Measurements from ENCODE around the gene PRKCQ. TPM values are rescaled to one million over a fixed set of nuclear protein-coding genes. Genes with fewer than 3 reads are reported as not detected.

Gene PRKCQ
- polyA plus RNA-seq, 1 donor (not counting 4 experiments of a cell fraction or from before 2014, with no cell fraction given) = 7.5 TPM

GRCh38 chr10:6580279-6581029, 378 bp upstream of the PRKCQ start:
- no peaks in the 10 kb centered on the region for H3K27me3 ChIP-seq (ENCODE audit: control insufficient read depth, extremely low read depth, insufficient read depth, low read length)
- dilution Hi-C loops (cut with MboI; ENCODE audit: extremely low pct_ligation_motif_present, low sequenced_read_pairs) = no loop called here
- peaks cover 0 to 10% of the 10 kb centered on the region in 2 experiments for H3K36me3 ChIP-seq (ENCODE audit: control insufficient read depth in 2 of 2, extremely low read depth in 1 of 2, insufficient read depth in 2 of 2, low read length in 2 of 2)
- H3K4me3 ChIP-seq (ENCODE audit: control insufficient read depth in 2 of 3, extremely low read depth in 1 of 3, insufficient read depth in 2 of 3, low read depth in 1 of 3, low read length in 3 of 3) = peak overlapping the region; percentile 52 to 81 (median 75)
- H3K79me2 ChIP-seq (ENCODE audit: control insufficient read depth, insufficient read depth, low read length) = peaks cover 2% of the 10 kb centered on the region
- H3K9me1 ChIP-seq (ENCODE audit: control insufficient read depth, extremely low read depth, insufficient read depth, low read length) = no peaks in the 10 kb centered on the region
- no peaks in the 10 kb centered on the region for H3K9me3 ChIP-seq (ENCODE audit: control insufficient read depth, low read depth, low read length)
- H4K20me1 ChIP-seq (ENCODE audit: control insufficient read depth, extremely low read depth, insufficient read depth, low read length) = no peaks in the 10 kb centered on the region
- DNase-seq (ENCODE audit: low read depth, low spot score) (no peak), FAIRE-seq (peak; percentile 43)
- TF ChIP-seq EZH2 (IDR thresholded peaks at IDR 0.05; ENCODE audit: low read length) (no peak), CTCF (optimal IDR thresholded peaks at IDR 0.05 in 1 of 3, IDR thresholded peaks at IDR 0.05 in 1 of 3, conservative IDR thresholded peaks at IDR 0.05 in 1 of 3; ENCODE audit: extremely low read depth in 1 of 3, insufficient read depth in 2 of 3, low read length in 3 of 3) (peak in 2 of 3 experiments; percentile 50 to 62)
- H3K4me2 ChIP-seq (ENCODE audit: control insufficient read depth, extremely low read depth, insufficient read depth, low read depth, low read length) = peak overlapping the region; percentile 95
- H3K9ac ChIP-seq (ENCODE audit: control insufficient read depth, extremely low read depth, insufficient read depth, low read length) = peak overlapping the region; percentile 67
- peaks cover 10% of the 10 kb centered on the region for H3K4me1 ChIP-seq (ENCODE audit: control insufficient read depth, extremely low read depth, insufficient read depth, low read length)
- H2AFZ ChIP-seq (ENCODE audit: control insufficient read depth, low read length) = peak overlapping the region; percentile 56
- peak overlapping the region; percentile 37 for H3K27ac ChIP-seq (ENCODE audit: control insufficient read depth, insufficient read depth, low read length)

- Histone ChIP-seq H3K4me2 (ENCODE audit: control insufficient read depth, extremely low read depth, insufficient read depth, low read depth, low read length) (peak overlapping the region; percentile 80), H4K20me1 (ENCODE audit: control insufficient read depth, extremely low read depth, insufficient read depth, low read length) (no peaks in the 10 kb centered on the region), H3K79me2 (ENCODE audit: control insufficient read depth, insufficient read depth, low read length) (peaks cover 2% of the 10 kb centered on the region), H3K9me1 (ENCODE audit: control insufficient read depth, extremely low read depth, insufficient read depth, low read length) (no peaks in the 10 kb centered on the region), H3K36me3 (ENCODE audit: control insufficient read depth in 2 of 2, extremely low read depth in 1 of 2, insufficient read depth in 2 of 2, low read length in 2 of 2) (peaks cover 0 to 10% of the 10 kb centered on the region in 2 experiments), H3K4me1 (ENCODE audit: control insufficient read depth, extremely low read depth, insufficient read depth, low read length) (peaks cover 10% of the 10 kb centered on the region), H3K9me3 (ENCODE audit: control insufficient read depth, low read depth, low read length) (no peaks in the 10 kb centered on the region), H3K4me3 (ENCODE audit: control insufficient read depth in 2 of 3, extremely low read depth in 1 of 3, insufficient read depth in 2 of 3, low read depth in 1 of 3, low read length in 3 of 3) (peak overlapping the region; percentile 52 to 75 (median 70)), H3K9ac (ENCODE audit: control insufficient read depth, extremely low read depth, insufficient read depth, low read length) (peak overlapping the region; percentile 65), H2AFZ (ENCODE audit: control insufficient read depth, low read length) (peak overlapping the region; percentile 54), H3K27ac (ENCODE audit: control insufficient read depth, insufficient read depth, low read length) (no peak overlapping the region), H3K27me3 (ENCODE audit: control insufficient read depth, extremely low read depth, insufficient read depth, low read length) (no peaks in the 10 kb centered on the region)
- no peak for DNase-seq (ENCODE audit: low read depth, low spot score)
- dilution Hi-C loops (cut with MboI; ENCODE audit: extremely low pct_ligation_motif_present, low sequenced_read_pairs) = no loop called here
- no peak for FAIRE-seq
- TF ChIP-seq EZH2 (IDR thresholded peaks at IDR 0.05; ENCODE audit: low read length) = no peak
- no peak for TF ChIP-seq CTCF (optimal IDR thresholded peaks at IDR 0.05 in 1 of 3, IDR thresholded peaks at IDR 0.05 in 1 of 3, conservative IDR thresholded peaks at IDR 0.05 in 1 of 3; ENCODE audit: extremely low read depth in 1 of 3, insufficient read depth in 2 of 3, low read length in 3 of 3)
These were observed 733 bp downstream of the PRKCQ start for GRCh38 chr10:6579183-6579903.

All from keratinocyte (primary cell).